ENCODE results near the gene DNMBP.

DNA sequence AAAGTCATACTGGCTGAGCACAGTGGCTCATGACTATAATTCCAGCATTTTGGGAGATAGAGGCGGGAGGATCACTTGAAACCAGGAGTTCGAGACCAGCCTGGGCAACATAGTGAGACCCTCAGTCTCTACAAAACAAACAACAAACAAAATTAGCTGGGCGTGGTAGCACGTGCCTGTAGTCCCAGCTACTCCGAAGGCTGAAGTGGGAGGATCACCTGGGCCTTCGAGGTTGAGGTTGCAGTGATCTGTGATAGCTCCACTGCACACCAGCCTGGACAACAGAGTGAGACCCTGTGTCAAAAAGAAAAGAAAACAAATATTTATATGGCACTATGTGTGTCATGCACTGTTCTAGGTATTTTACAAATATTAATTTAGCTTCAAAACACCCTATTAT is 94.3 kb downstream of the DNMBP start:
- TF ChIP-seq, protein P1, sequence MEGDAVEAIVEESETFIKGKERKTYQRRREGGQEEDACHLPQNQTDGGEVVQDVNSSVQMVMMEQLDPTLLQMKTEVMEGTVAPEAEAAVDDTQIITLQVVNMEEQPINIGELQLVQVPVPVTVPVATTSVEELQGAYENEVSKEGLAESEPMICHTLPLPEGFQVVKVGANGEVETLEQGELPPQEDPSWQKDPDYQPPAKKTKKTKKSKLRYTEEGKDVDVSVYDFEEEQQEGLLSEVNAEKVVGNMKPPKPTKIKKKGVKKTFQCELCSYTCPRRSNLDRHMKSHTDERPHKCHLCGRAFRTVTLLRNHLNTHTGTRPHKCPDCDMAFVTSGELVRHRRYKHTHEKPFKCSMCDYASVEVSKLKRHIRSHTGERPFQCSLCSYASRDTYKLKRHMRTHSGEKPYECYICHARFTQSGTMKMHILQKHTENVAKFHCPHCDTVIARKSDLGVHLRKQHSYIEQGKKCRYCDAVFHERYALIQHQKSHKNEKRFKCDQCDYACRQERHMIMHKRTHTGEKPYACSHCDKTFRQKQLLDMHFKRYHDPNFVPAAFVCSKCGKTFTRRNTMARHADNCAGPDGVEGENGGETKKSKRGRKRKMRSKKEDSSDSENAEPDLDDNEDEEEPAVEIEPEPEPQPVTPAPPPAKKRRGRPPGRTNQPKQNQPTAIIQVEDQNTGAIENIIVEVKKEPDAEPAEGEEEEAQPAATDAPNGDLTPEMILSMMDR (IDR thresholded peaks at IDR 0.05) = no peak
- TF ChIP-seq NFYB (CRISPR knock-in tag; conservative IDR thresholded peaks at IDR 0.05; ENCODE audit: low read depth) (no peak), ZNF121 (CRISPR knock-in tag; IDR thresholded peaks at IDR 0.05) (peak; percentile 97)
- TF ChIP-seq, protein P2, sequence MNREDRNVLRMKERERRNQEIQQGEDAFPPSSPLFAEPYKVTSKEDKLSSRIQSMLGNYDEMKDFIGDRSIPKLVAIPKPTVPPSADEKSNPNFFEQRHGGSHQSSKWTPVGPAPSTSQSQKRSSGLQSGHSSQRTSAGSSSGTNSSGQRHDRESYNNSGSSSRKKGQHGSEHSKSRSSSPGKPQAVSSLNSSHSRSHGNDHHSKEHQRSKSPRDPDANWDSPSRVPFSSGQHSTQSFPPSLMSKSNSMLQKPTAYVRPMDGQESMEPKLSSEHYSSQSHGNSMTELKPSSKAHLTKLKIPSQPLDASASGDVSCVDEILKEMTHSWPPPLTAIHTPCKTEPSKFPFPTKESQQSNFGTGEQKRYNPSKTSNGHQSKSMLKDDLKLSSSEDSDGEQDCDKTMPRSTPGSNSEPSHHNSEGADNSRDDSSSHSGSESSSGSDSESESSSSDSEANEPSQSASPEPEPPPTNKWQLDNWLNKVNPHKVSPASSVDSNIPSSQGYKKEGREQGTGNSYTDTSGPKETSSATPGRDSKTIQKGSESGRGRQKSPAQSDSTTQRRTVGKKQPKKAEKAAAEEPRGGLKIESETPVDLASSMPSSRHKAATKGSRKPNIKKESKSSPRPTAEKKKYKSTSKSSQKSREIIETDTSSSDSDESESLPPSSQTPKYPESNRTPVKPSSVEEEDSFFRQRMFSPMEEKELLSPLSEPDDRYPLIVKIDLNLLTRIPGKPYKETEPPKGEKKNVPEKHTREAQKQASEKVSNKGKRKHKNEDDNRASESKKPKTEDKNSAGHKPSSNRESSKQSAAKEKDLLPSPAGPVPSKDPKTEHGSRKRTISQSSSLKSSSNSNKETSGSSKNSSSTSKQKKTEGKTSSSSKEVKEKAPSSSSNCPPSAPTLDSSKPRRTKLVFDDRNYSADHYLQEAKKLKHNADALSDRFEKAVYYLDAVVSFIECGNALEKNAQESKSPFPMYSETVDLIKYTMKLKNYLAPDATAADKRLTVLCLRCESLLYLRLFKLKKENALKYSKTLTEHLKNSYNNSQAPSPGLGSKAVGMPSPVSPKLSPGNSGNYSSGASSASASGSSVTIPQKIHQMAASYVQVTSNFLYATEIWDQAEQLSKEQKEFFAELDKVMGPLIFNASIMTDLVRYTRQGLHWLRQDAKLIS (CRISPR knock-in tag; IDR thresholded peaks at IDR 0.05; ENCODE audit: borderline replicate concordance) = no peak
